ENCODE measurements around the gene MRC2. TPM values are rescaled to one million over a fixed set of nuclear protein-coding genes. Genes with fewer than 3 reads are reported as not detected.

MRC2 gene
- total and polyA plus RNA-seq, 9 of the 15 experiments (the other 6 are each of a cell fraction or from before 2014, with no cell fraction given) = 0.28 to 11.5 (median 6.6) TPM

GRCh38 chr17:62644487-62645173 lies 17.2 kb downstream of the MRC2 start (continued):
- TF ChIP-seq AFF1 (IDR thresholded peaks at IDR 0.05; ENCODE audit: low read depth in 1 of 2, partially characterized antibody in 2 of 2) = peak in 1 of 2 experiments; percentile 51

- no peak for ATAC-seq
- no peak for DNase-seq (ENCODE audit: extremely low read depth in 1 of 4, low spot score in 3 of 4)
- H3K79me2 ChIP-seq (ENCODE audit: control insufficient read depth, insufficient read depth, low read length) = no peaks in the 10 kb centered on the region
- H2AFZ ChIP-seq (ENCODE audit: low read depth, low read length) = no peak overlapping the region
- no peak overlapping the region for H3K27ac ChIP-seq (ENCODE audit: extremely low read depth, low read depth, low read length)
- in situ Hi-C loops (cut with MboI) = no loop called here
- ChIA-PET POLR2A (interaction anchor here (0.7 to 1.7 kb wide), 3 partner anchors 10 to 1625 kb away, joined by 3 to 5 read pairs (median 3); no protein-coding TSS in a partner anchor), CTCF (ENCODE audit: low intra/inter-chr PET ratio) (no interaction called here)
- H3K9me1 ChIP-seq (ENCODE audit: control insufficient read depth, insufficient read depth, low read length) = no peaks in the 10 kb centered on the region
- no peaks in the 10 kb centered on the region for H3K9me3 ChIP-seq (replicated peaks; ENCODE audit: control insufficient read depth, insufficient read depth, low read depth, low read length)
- H3K27me3 ChIP-seq (ENCODE audit: control insufficient read depth in 2 of 2, insufficient read depth in 2 of 2, low read length in 2 of 2) = peaks cover 3 to 19% of the 10 kb centered on the region in 2 experiments; a peak in 2 of 5 replicates
- intact Hi-C loops (cut with micrococcal nuclease) = no loop called here
- FAIRE-seq = no peak
- H3K4me3 ChIP-seq = no peak overlapping the region
- no peak overlapping the region for H3K9ac ChIP-seq (ENCODE audit: insufficient read depth in 1 of 2, low read depth in 2 of 2, low read length in 2 of 2)
- no peaks in the 10 kb centered on the region for H3K36me3 ChIP-seq (ENCODE audit: control insufficient read depth, insufficient read depth, low read length)
- no TSS peak for BruUV-seq (replicated peaks)
- peaks cover 12 to 18% of the 10 kb centered on the region in 2 experiments for H3K4me1 ChIP-seq (replicated peaks in 1 of 2; ENCODE audit: control insufficient read depth in 2 of 2, insufficient read depth in 2 of 2, low read length in 2 of 2)
- WGBS (ENCODE audit: insufficient coverage, low coverage, missing lambda C conversion rate) = 36% methylated on average over 14 of the region's 15 CpGs
- no peak overlapping the region for H3K4me2 ChIP-seq (ENCODE audit: insufficient read depth, low read length)
- H4K20me1 ChIP-seq (replicated peaks; ENCODE audit: control insufficient read depth, insufficient read depth, low read length) = 0 out of 2 replicates have a peak, but pooled peaks cover 1% of the 10 kb centered on the region
- no peak for TF ChIP-seq NFIC (IDR thresholded peaks at IDR 0.05)
- no peak for TF ChIP-seq CTCF (IDR thresholded peaks at IDR 0.05 in 2 of 3, conservative IDR thresholded peaks at IDR 0.05 in 1 of 3; ENCODE audit: insufficient read depth in 2 of 3, low read depth in 1 of 3, low read length in 3 of 3)
- TF ChIP-seq U2AF2 (optimal IDR thresholded peaks at IDR 0.05; ENCODE audit: low read depth, low read length) = no peak
- no peak for TF ChIP-seq HMGXB4 (CRISPR knock-in tag; IDR thresholded peaks at IDR 0.05)
- no peak for TF ChIP-seq ZNF707 (CRISPR knock-in tag; conservative IDR thresholded peaks at IDR 0.05)
- no peak for TF ChIP-seq ZNF133 (CRISPR knock-in tag; IDR thresholded peaks at IDR 0.05)
- no peak for TF ChIP-seq ZEB2 (IDR thresholded peaks at IDR 0.05)
- no peak for TF ChIP-seq ESRRB (CRISPR knock-in tag; IDR thresholded peaks at IDR 0.05; ENCODE audit: borderline replicate concordance)
- TF ChIP-seq TEAD1 (CRISPR knock-in tag; IDR thresholded peaks at IDR 0.05) = no peak
Observed at GRCh38 chr17:62648251-62648955, 20.9 kb downstream of the MRC2 start.

Measured in K562 (cell line).